ENCODE measurements around the gene NDUFB10.
A peak's percentile ranks its signal among the peaks of the same experiment; 100 is the strongest.
"Not testable (repeated sequence)": the region's sequence is repeated elsewhere in the genome, so short reads cannot be mapped to it uniquely, and the experiment has no call there.

NDUFB10 gene

DNA sequence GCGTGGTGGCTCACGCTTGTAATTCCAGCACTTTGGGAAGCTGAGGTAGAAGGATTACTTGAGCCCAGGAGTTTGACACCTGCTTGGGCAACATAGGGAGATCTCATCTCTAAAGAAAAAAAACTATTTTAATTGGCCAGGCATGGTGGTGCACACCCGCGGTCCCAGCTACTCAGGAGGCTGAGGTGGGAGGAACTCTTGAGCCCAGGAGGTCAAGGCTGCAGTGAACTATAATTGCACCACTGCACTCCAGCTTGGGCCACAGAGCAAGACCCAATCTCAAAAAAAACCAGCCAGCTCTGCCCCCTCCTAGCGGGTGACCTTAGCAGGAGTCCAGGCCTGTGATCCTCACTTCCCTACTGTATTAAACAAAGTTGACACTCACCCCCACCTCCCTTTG, 35.2 kb upstream of the NDUFB10 start:
- no peak for DNase-seq (ENCODE audit: low read depth)

GRCh38 chr16:1926271-1926670, 33.1 kb upstream of the NDUFB10 start:
- DNase-seq (ENCODE audit: low read depth) = no peak

GRCh38 chr16:1929105-1929504, 30.2 kb upstream of the NDUFB10 start:
- no peak for DNase-seq (ENCODE audit: low read depth)

DNA sequence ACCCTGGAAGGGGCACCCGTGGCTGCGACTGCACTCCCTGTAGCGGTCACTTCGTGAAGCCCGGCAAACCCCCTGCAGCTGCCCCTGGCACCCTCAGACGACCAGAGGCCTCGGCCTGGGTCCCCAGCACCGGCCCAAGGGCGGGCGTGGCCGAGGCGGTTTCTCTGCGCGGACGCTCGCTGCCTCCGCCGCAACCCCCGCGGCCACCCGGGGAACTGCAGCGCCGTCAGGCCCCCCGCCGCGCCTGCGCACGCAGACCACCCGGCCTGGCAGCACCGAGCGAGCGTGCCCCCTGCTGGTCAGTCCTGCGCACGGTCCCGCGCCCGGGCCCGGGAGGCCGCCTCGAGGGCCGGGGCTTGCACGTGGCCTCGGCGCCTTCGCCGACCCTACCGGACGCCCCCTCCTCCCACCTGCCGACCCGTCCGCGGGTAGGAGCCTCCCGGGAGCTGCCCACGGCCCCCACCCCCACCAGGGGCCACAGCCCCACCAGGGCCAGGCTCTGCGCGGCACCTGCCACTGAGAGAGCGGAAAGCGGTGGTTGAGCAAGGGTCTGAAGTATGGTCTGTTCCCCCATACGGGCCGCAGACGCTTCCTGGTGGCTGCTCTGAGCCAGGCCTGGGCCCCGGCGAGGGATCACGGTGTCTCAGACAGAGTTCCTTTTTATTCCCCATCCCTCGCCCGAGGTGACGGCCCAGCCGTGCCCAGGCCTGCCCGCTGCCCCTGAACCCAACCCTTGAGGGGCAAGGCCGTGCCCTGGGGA, 29.6 kb upstream of the NDUFB10 start:
- DNase-seq (ENCODE audit: low read depth) = peak; percentile 83

- DNase-seq (ENCODE audit: low read depth) = no peak
Observed at GRCh38 chr16:1930338-1930720, 29.0 kb upstream of the NDUFB10 start.

DNA sequence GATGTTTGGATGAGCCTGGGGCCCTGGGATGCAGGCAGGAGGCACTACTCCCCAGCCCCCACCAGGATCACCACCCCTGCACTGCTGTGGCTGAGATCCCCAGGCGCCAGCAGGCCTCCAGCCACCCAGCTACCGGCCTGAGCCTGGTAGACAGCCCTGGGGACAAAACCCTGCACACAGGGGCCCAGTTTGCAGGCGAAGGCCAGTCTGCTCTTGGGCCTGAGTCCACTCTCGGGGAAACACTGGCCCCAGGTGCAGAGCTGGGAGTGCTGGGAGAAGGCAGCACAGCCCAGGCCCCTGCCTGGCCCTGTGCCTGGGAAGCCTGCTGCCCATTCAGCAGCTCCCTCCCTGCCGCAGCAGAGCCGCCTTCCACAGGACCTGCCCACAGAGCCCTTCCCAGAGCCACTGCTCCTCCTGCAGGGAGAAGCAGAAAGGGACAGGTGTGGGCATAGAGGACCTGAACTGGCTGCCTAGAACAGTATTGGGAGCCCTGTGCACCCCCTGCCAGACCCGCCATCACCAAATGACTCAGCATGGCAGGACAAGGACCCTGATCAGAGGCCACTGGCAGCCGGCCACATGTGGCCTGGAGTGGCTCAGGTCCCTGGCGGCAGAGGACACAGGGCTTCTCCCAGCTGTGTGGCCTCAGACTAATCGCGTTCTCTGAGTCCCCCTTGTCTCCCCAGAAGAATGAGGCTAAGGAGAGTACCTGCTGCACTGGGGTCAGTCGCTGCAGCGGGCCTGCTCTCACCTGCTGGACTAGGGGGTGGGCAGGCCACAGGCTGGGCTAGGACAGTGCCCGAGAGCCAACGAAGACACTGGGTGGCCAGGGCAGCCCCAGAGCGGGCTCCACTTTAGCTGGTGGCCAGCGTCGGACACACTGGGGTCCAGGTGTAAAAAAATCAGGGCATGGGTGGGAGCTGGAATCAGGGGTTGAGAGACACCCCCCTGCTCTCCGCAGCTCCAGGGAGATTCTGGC, 27.0 kb upstream of the NDUFB10 start:
- no peak for DNase-seq (ENCODE audit: low read depth)

- no peak for DNase-seq (ENCODE audit: low read depth)
Observed at GRCh38 chr16:1933097-1933661, 26.2 kb upstream of the NDUFB10 start.

- DNase-seq (ENCODE audit: low read depth) = no peak
Observed at GRCh38 chr16:1936945-1937479, 22.3 kb upstream of the NDUFB10 start.

GRCh38 chr16:1938316-1938715, 21.0 kb upstream of the NDUFB10 start:
- no peak for DNase-seq (ENCODE audit: low read depth)

GRCh38 chr16:1938910-1939309, 20.4 kb upstream of the NDUFB10 start:
- DNase-seq (ENCODE audit: low read depth) = no peak

- not testable (repeated sequence) for DNase-seq (ENCODE audit: low read depth)
Observed at GRCh38 chr16:1939833-1940232, 19.5 kb upstream of the NDUFB10 start.

GRCh38 chr16:1940273-1941161, 18.8 kb upstream of the NDUFB10 start:
- DNase-seq (ENCODE audit: low read depth) = no peak

DNA sequence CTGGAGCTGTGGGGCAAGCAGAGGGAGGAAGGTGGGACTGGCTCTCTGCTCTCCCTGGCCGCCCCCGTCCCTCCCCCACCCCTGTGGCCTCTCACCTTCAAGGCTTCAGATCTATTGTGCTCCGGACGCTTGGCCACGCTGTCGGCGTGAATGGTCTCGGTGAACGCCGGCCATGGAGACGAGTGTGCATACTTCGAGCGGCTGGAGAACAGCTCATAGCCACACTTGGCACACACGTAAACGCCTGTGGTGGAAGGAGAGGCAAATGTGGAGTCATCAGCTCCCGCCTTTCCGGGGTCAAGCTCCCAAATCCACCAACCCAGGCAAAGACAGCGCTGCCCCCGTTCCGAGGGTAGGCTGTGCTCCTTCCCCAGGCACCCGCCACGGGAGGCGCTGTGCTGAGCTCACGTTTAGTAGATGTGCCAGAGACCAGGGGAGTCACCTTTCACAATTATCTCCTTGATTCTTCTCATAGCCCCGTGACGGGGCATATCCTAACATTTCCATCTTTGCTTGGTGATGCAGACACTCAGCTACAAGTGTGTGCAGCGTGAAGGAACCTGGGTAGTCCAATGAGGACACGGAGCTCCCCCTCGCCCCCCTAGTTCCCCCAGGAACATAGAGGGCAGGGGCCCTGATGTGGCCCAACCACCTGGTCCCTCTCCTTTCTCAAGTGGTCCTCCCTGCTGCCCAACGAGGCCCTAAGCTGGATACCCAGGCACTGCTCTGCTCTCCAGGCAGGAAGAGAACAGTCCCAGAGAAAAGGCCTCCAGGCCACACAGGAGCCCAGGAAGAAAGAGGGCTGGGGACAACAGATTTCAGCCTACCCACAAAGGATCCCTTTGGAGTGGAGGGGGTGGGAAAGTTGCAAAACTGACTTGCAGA, 17.9 kb upstream of the NDUFB10 start:
- DNase-seq (ENCODE audit: low read depth) = no peak

- DNase-seq (ENCODE audit: low read depth) = no peak
Observed at GRCh38 chr16:1942047-1942809, 17.1 kb upstream of the NDUFB10 start.

GRCh38 chr16:1942810-1943726, 16.3 kb upstream of the NDUFB10 start, which contains the start of gene MSRB1:
MSRB1 (minus strand) TSS chr16:1943199; CDS start chr16:1943156, 43 bp downstream.
- DNase-seq (ENCODE audit: low read depth) = peak; percentile 97

DNA sequence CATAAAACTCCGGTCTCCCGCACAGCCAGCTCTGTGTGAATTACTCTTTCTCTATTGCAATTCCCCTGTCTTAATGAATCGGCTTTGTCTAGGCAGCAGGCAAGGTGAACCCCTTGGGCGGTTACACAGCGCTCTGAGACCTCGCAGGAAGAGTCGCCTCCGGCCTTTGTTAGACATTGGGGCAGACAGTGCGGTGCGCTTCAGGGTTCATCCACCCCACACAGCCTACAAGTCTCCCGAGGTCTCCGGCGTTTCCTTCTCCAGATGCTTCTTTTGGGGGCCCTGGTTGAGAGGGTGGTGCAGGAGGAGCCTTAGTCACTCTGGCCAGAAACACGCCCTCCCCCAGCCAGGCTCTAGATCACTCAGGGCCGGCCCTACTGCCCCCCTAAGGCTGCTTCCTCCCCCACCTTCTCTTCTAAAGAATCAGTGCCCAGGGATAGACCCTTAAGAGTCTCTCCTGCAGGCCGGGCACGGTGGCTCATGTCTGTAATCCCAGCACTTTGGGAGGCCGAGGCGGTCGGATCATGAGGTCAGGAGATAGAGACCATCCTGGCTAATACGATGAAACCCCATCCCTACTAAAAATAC, 14.6 kb upstream of the NDUFB10 start:
- no peak for DNase-seq (ENCODE audit: low read depth)

DNA sequence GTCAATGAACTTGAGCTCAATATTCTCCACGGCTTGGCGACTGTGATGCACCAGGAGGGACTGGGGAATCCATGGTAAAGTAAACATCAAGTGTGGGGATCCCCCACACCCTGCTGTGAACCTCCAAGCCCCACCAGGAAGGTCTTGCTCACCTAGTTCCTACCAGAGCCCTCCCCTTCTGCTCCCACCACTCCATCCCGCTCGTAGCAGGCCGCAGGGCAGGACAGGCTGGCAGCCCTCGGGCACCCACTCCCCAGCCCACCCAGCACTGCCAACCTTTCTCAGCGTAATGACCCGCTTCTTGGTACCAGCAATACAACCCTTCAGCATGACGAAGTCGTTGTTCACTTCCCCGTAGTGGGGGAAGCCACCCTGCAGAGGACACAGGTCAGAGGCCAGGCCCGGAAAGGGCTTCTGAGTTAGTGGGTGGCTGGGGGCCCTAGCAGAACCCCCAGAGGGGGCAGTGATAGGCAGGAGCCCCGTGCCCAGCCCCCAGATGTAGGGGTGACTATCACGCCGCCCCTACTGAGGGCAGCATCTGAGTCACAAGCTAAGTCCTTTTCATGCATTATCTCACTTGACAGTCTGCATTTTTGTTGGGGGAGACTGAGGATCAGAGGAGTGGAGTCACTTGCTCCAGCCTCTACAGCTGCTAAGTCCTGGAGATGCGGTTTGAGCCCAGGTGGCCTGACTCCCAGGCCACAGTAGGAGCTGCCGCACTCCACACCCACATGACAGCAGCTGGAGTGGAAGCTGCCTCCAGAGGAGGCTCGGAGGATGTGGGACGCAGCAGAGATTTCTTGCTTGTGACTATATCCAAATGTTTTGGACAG, 13.6 kb upstream of the NDUFB10 start:
- DNase-seq (ENCODE audit: low read depth) = no peak
